ENCODE results near the gene ZCCHC24.

The ZCCHC24 gene

GRCh38 chr10:79430325-79430905 lies 15.0 kb downstream of the ZCCHC24 start:
- H3K4me3 ChIP-seq (ENCODE audit: insufficient read length, low read depth) = no peak overlapping the region

GRCh38 chr10:79429751-79430150 lies 15.7 kb downstream of the ZCCHC24 start:
- peaks cover 29% of the 10 kb centered on the region for H3K36me3 ChIP-seq (ENCODE audit: insufficient read depth, insufficient read length, low read length)
- TF ChIP-seq SUZ12 (IDR thresholded peaks at IDR 0.05; ENCODE audit: extremely low read depth, insufficient read depth, insufficient read length) (no peak), ZNF274 (IDR thresholded peaks at IDR 0.05; ENCODE audit: low read depth, low read length) (no peak), YY1 (IDR thresholded peaks at IDR 0.05; ENCODE audit: insufficient read depth, insufficient read length) (no peak)

More at GRCh38 chr10:79430325-79430905, 15.0 kb downstream of the ZCCHC24 start:
- DNase-seq (ENCODE audit: low read depth, low spot score) = no peak
- TF ChIP-seq SUZ12 (IDR thresholded peaks at IDR 0.05; ENCODE audit: extremely low read depth, insufficient read depth, insufficient read length) (no peak), YY1 (IDR thresholded peaks at IDR 0.05; ENCODE audit: insufficient read depth, insufficient read length) (no peak), ZNF274 (IDR thresholded peaks at IDR 0.05; ENCODE audit: low read depth, low read length) (no peak)
- H3K9ac ChIP-seq (ENCODE audit: insufficient read length, low read depth) = no peak overlapping the region
- peaks cover 18% of the 10 kb centered on the region for H3K4me1 ChIP-seq (ENCODE audit: insufficient read depth, insufficient read length)
- no peaks in the 10 kb centered on the region for H3K27me3 ChIP-seq (ENCODE audit: insufficient read depth, insufficient read length)
- H3K36me3 ChIP-seq (ENCODE audit: insufficient read depth, insufficient read length, low read length) = peaks cover 29% of the 10 kb centered on the region
- no peaks in the 10 kb centered on the region for H3K9me3 ChIP-seq (ENCODE audit: insufficient read depth, low read length)

DNA sequence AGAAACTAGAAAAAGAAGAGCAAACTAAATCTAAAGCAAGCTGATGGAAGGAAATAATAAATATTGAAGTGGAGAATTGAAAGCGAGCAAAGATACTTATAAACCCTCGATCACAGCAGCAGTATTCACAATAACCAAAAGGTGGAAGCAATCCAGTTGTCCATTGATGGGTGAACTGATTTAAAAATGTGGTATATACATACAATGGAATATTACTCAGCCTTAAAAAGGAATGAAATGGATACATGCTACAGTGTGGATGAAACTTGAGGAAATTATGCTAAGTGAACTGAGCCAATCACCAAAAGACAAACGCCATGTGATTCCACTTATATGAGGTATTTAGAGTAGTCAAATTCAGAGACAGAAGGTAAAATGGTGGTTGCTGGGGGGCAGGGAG lies 17.5 kb downstream of the ZCCHC24 start:
- peaks cover 4% of the 10 kb centered on the region for H3K4me1 ChIP-seq (ENCODE audit: insufficient read depth, insufficient read length)
- peaks cover 29% of the 10 kb centered on the region for H3K36me3 ChIP-seq (ENCODE audit: insufficient read depth, insufficient read length, low read length)
- DNase-seq (ENCODE audit: low read depth, low spot score) = no peak
- H3K27me3 ChIP-seq (ENCODE audit: insufficient read depth, insufficient read length) = no peaks in the 10 kb centered on the region
- no peak overlapping the region for H3K4me3 ChIP-seq (ENCODE audit: insufficient read length, low read depth)
- TF ChIP-seq YY1 (IDR thresholded peaks at IDR 0.05; ENCODE audit: insufficient read depth, insufficient read length) (no peak), ZNF274 (IDR thresholded peaks at IDR 0.05; ENCODE audit: low read depth, low read length) (no peak), SUZ12 (IDR thresholded peaks at IDR 0.05; ENCODE audit: extremely low read depth, insufficient read depth, insufficient read length) (no peak)
- H3K9ac ChIP-seq (ENCODE audit: insufficient read length, low read depth) = no peak overlapping the region
- H3K9me3 ChIP-seq (ENCODE audit: insufficient read depth, low read length) = no peaks in the 10 kb centered on the region

More at GRCh38 chr10:79429751-79430150, 15.7 kb downstream of the ZCCHC24 start:
- Histone ChIP-seq H3K4me1 (ENCODE audit: insufficient read depth, insufficient read length) (peaks cover 15% of the 10 kb centered on the region), H3K9ac (ENCODE audit: insufficient read length, low read depth) (no peak overlapping the region), H3K4me3 (ENCODE audit: insufficient read length, low read depth) (no peak overlapping the region), H3K9me3 (ENCODE audit: insufficient read depth, low read length) (no peaks in the 10 kb centered on the region), H3K27me3 (ENCODE audit: insufficient read depth, insufficient read length) (no peaks in the 10 kb centered on the region)
- DNase-seq (ENCODE audit: low read depth, low spot score) = no peak

- no peak for DNase-seq (ENCODE audit: low read depth, low spot score)
- Histone ChIP-seq H3K4me3 (ENCODE audit: insufficient read length, low read depth) (no peak overlapping the region), H3K27me3 (ENCODE audit: insufficient read depth, insufficient read length) (no peaks in the 10 kb centered on the region), H3K9me3 (ENCODE audit: insufficient read depth, low read length) (no peaks in the 10 kb centered on the region), H3K4me1 (ENCODE audit: insufficient read depth, insufficient read length) (peaks cover 2% of the 10 kb centered on the region), H3K36me3 (ENCODE audit: insufficient read depth, insufficient read length, low read length) (peaks cover 6% of the 10 kb centered on the region), H3K9ac (ENCODE audit: insufficient read length, low read depth) (no peak overlapping the region)
- TF ChIP-seq YY1 (IDR thresholded peaks at IDR 0.05; ENCODE audit: insufficient read depth, insufficient read length) = no peak
- no peak for TF ChIP-seq ZNF274 (IDR thresholded peaks at IDR 0.05; ENCODE audit: low read depth, low read length)
- no peak for TF ChIP-seq SUZ12 (IDR thresholded peaks at IDR 0.05; ENCODE audit: extremely low read depth, insufficient read depth, insufficient read length)
These were observed 20.3 kb downstream of the ZCCHC24 start for GRCh38 chr10:79425074-79425532.

DNA sequence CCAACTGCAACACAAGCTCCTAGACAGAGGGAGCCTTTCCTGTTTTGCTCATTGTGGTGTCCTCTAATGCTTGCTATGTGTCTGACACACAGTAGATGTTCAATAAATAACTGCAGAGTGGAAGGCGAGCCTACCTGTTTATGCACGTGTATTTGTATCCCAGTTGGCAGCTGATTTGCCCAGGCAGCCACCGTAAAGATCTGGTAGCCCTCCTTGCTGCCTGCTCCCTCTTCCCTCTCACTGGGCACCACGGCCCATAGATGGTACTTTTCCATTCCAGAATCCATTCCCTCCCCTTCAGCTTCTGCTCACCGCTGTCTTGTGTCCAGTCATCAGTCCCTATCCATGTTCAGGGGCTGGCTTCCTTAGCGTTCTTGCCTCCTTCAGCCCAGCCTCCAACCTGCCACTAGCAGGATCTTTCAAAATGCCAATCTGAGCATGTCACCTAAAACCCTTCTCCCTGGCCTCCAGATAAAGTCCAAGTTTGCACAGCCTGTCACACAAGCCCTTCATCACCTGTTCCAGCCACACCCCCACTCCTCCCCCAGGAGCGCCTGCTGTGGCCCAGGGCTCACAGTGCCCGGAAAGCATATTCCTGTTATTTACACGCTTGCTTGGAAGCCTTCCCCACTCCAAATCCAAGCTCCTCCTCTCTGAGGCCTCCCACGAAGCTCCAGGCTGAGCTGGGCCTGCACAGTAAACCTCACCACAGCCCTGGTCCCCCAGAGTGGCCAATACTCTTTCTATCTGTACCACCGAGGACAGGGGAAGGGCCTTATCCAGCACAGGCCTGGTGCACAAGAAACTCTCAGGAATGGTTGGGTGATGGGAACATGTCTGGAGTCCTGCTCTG lies 21.0 kb downstream of the ZCCHC24 start:
- Histone ChIP-seq H3K4me1 (ENCODE audit: insufficient read depth, insufficient read length) (peaks cover 5% of the 10 kb centered on the region), H3K9me3 (ENCODE audit: insufficient read depth, low read length) (no peaks in the 10 kb centered on the region), H3K4me3 (ENCODE audit: insufficient read length, low read depth) (no peak overlapping the region), H3K36me3 (ENCODE audit: insufficient read depth, insufficient read length, low read length) (no peaks in the 10 kb centered on the region), H3K27me3 (ENCODE audit: insufficient read depth, insufficient read length) (no peaks in the 10 kb centered on the region), H3K9ac (ENCODE audit: insufficient read length, low read depth) (peak overlapping the region; percentile 3)
- DNase-seq (ENCODE audit: low read depth, low spot score) = no peak
- TF ChIP-seq SUZ12 (IDR thresholded peaks at IDR 0.05; ENCODE audit: extremely low read depth, insufficient read depth, insufficient read length) = no peak
- TF ChIP-seq YY1 (IDR thresholded peaks at IDR 0.05; ENCODE audit: insufficient read depth, insufficient read length) = no peak
- no peak for TF ChIP-seq ZNF274 (IDR thresholded peaks at IDR 0.05; ENCODE audit: low read depth, low read length)

- Histone ChIP-seq H3K9me3 (ENCODE audit: insufficient read depth, low read length) (no peaks in the 10 kb centered on the region), H3K4me3 (ENCODE audit: insufficient read length, low read depth) (no peak overlapping the region), H3K27me3 (ENCODE audit: insufficient read depth, insufficient read length) (no peaks in the 10 kb centered on the region), H3K9ac (ENCODE audit: insufficient read length, low read depth) (no peak overlapping the region), H3K4me1 (ENCODE audit: insufficient read depth, insufficient read length) (peaks cover 5% of the 10 kb centered on the region), H3K36me3 (ENCODE audit: insufficient read depth, insufficient read length, low read length) (peaks cover 18% of the 10 kb centered on the region)
- DNase-seq (ENCODE audit: low read depth, low spot score) = no peak
- no peak for TF ChIP-seq ZNF274 (IDR thresholded peaks at IDR 0.05; ENCODE audit: low read depth, low read length)
- no peak for TF ChIP-seq SUZ12 (IDR thresholded peaks at IDR 0.05; ENCODE audit: extremely low read depth, insufficient read depth, insufficient read length)
- TF ChIP-seq YY1 (IDR thresholded peaks at IDR 0.05; ENCODE audit: insufficient read depth, insufficient read length) = no peak
These were observed 23.1 kb downstream of the ZCCHC24 start for GRCh38 chr10:79422178-79422892.

All from NT2/D1 (cell line).